ENCODE results near the gene RNU2-63P. TPM values are rescaled to one million over a fixed set of nuclear protein-coding genes. Genes with fewer than 3 reads are reported as not detected.

The RNU2-63P gene
- total and polyA plus RNA-seq, 10 donors: 3.5 to 11.6 (median 7.0) TPM; not detected in 6

DNA sequence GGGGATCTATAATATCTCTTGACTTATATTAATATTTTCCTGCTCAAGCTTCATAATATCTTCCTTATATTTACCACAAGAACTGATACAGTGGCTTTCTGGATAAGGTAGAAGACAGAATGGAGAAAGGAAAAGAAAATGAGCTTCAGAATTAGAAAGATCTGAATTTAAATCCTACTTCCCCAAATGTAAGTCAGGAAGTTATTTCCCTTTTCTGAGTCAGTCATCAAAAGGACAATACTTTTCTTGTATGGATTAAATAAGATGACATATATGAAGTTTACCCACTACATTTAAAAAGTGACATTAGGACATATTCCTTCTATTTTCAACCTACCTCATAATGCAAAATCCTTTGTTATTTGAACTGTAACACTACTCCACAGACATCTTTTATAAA, 20.3 kb upstream of the RNU2-63P start:
- Histone ChIP-seq H3K4me3 (no peak overlapping the region), H3K27me3 (replicated peaks in 1 of 7) (no peaks in the 10 kb centered on the region), H3K27ac (no peak overlapping the region), H3K36me3 (peaks cover 0 to 53% (median 21%) of the 10 kb centered on the region in 6 donors), H3K4me1 (peaks cover 0 to 27% (median 6%) of the 10 kb centered on the region in 6 donors), H3K9me3 (no peaks in the 10 kb centered on the region)
- TF ChIP-seq, protein P1, sequence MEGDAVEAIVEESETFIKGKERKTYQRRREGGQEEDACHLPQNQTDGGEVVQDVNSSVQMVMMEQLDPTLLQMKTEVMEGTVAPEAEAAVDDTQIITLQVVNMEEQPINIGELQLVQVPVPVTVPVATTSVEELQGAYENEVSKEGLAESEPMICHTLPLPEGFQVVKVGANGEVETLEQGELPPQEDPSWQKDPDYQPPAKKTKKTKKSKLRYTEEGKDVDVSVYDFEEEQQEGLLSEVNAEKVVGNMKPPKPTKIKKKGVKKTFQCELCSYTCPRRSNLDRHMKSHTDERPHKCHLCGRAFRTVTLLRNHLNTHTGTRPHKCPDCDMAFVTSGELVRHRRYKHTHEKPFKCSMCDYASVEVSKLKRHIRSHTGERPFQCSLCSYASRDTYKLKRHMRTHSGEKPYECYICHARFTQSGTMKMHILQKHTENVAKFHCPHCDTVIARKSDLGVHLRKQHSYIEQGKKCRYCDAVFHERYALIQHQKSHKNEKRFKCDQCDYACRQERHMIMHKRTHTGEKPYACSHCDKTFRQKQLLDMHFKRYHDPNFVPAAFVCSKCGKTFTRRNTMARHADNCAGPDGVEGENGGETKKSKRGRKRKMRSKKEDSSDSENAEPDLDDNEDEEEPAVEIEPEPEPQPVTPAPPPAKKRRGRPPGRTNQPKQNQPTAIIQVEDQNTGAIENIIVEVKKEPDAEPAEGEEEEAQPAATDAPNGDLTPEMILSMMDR (IDR thresholded peaks at IDR 0.05 in 8 of 11, conservative IDR thresholded peaks at IDR 0.05 in 3 of 11): no peak
- TF ChIP-seq POLR2AphosphoS5 (IDR thresholded peaks at IDR 0.05) (no peak), POLR2A (IDR thresholded peaks at IDR 0.05) (no peak)
- intact Hi-C loops (cut with DNase I; ENCODE audit: low total_unique reads): no loop called here
- DNase-seq: no peak

DNA sequence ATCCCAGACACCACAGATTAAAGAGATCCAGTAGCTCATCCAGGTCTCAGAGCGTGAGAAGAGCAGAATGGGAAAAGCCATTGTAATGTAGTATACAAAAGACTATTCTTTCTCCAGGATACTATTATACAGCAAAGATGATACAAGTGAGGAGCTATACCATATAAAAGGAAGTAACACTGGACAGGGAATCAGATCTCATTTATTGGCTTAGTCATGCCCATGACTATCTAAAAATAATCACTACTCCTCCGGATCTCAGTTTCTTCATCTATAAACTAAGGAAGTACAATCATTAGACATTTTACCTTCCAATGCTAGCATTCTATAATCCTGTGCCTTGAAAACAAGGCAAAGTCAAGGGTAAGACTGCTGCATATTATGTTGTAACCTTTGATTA, 19.8 kb upstream of the RNU2-63P start:
- 74 to 90% (median 78%) methylated on average over 2 of the region's 2 CpGs for WGBS, 5 donors
- Histone ChIP-seq H3K4me3 (no peak overlapping the region), H3K27me3 (replicated peaks in 1 of 7) (no peaks in the 10 kb centered on the region), H3K4me1 (peaks cover 0 to 23% (median 6%) of the 10 kb centered on the region in 6 donors), H3K9me3 (no peaks in the 10 kb centered on the region), H3K27ac (no peak overlapping the region), H3K36me3 (peaks cover 0 to 57% (median 24%) of the 10 kb centered on the region in 6 donors)
- no peak for DNase-seq
- TF ChIP-seq, protein P1 (IDR thresholded peaks at IDR 0.05 in 8 of 11, conservative IDR thresholded peaks at IDR 0.05 in 3 of 11): no peak
- no peak for TF ChIP-seq POLR2AphosphoS5 (IDR thresholded peaks at IDR 0.05)
- no peak for TF ChIP-seq POLR2A (IDR thresholded peaks at IDR 0.05)
- intact Hi-C loops (cut with DNase I; ENCODE audit: low total_unique reads): no loop called here

DNA sequence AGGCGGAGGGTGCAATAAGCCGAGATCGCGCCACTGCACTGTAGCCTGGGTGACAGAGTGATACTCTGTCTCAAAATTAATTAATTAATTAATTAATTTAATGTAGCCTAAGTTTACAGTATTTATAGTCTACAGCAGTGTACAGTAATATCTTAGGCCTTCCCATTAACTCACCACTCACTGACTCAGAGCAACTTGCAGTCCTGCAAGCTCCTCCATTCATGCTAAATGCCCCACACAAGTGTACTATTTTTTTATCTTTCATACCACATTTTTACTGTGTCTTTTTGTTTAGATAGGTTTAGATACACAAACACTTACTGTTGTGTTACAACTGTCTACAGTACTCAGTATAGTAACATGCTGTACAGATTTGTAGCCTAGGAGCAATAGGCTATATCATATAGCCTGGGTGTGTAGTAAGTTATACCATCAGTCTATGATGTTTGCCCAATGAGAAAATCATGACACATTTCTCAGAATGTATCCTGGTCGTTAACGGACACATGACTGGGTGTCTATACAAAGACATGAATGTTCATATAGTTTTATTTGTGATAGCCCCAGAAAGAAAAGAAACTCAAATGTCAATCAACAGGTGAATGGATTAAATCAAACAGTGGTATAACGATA, 15.8 kb upstream of the RNU2-63P start:
- Histone ChIP-seq H3K4me3 (no peak overlapping the region), H3K9me3 (no peaks in the 10 kb centered on the region), H3K27me3 (replicated peaks in 1 of 7) (no peaks in the 10 kb centered on the region), H3K4me1 (peaks cover 0 to 26% (median 6%) of the 10 kb centered on the region in 6 donors), H3K36me3 (peaks cover 0 to 90% (median 48%) of the 10 kb centered on the region in 6 donors), H3K27ac (no peak overlapping the region)
- 88 to 99% (median 97%) methylated on average over 7 of the region's 7 CpGs for WGBS, 5 donors
- TF ChIP-seq, protein P1 (IDR thresholded peaks at IDR 0.05 in 8 of 11, conservative IDR thresholded peaks at IDR 0.05 in 3 of 11): no peak
- no peak for TF ChIP-seq POLR2A (IDR thresholded peaks at IDR 0.05)
- no peak for TF ChIP-seq POLR2AphosphoS5 (IDR thresholded peaks at IDR 0.05)
- intact Hi-C loops (cut with DNase I; ENCODE audit: low total_unique reads): no loop called here
- no peak for DNase-seq

DNA sequence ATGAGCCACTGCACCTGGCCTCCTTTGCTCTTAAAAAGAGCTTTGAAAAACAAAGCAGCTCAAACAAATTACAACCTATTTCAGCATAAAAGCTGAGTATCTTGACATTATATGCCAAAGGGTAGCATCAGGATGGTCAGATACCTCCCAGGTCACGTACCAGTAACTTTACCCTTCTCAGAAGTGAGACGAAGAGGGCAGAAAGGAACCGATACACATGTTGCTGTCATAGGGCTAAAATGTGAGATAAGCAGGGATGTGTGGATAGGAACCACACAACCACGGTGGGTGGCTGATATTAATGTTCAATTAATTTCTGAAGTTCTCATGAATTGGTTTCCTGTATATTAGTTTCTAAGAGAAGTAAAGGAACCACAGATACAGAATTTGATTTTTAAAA, 12.6 kb upstream of the RNU2-63P start:
- 88 to 96% (median 93%) methylated on average over 4 of the region's 4 CpGs for WGBS, 5 donors
- no peaks in the 10 kb centered on the region for H3K9me3 ChIP-seq
- no peak overlapping the region for H3K4me3 ChIP-seq
- no peaks in the 10 kb centered on the region for H3K27me3 ChIP-seq (replicated peaks in 1 of 7)
- intact Hi-C loops (cut with DNase I; ENCODE audit: low total_unique reads): no loop called here
- TF ChIP-seq POLR2A (IDR thresholded peaks at IDR 0.05): no peak
- TF ChIP-seq, protein P1 (IDR thresholded peaks at IDR 0.05 in 8 of 11, conservative IDR thresholded peaks at IDR 0.05 in 3 of 11): no peak
- no peak for TF ChIP-seq POLR2AphosphoS5 (IDR thresholded peaks at IDR 0.05)
- no peak for DNase-seq
- peaks cover 0 to 75% (median 44%) of the 10 kb centered on the region in 6 donors for H3K36me3 ChIP-seq
- H3K4me1 ChIP-seq: peaks cover 0 to 18% (median 3%) of the 10 kb centered on the region in 6 donors
- H3K27ac ChIP-seq: no peak overlapping the region
